SU-DHL-6 (cell line): ENCODE data around the gene PAFAH1B1.

Experiments used
- H2AFZ ChIP-seq: fragments of 200-600 bp; sonication (generic); 2 replicates; pipeline ENCODE4 v1.6.1; 2014; ENCODE audit warnings: low read depth, mild to moderate bottlenecking, moderate library complexity, mixed read lengths, antibody characterized with exemption, low read length; ENCODE audit not compliant: severe bottlenecking
- H3F3A ChIP-seq: fragments of 200-600 bp; shearing (Covaris generic); 2 replicates; pipeline ENCODE4 v1.6.0; 2016; ENCODE audit warnings: antibody characterized with exemption, mild to moderate bottlenecking; ENCODE audit not compliant: insufficient read depth
- H3K27ac ChIP-seq: fragments of 200-600 bp; sonication (generic); 2 replicates; pipeline ENCODE4 v1.5.1; 2016; ENCODE audit warnings: low read depth, mild to moderate bottlenecking, low read length, moderate library complexity, mixed read lengths
- H3K27me3 ChIP-seq: fragments of 200-600 bp; sonication (generic), shearing (Covaris generic); 2 replicates; pipeline ENCODE4 v1.6.0; 2014; ENCODE audit warnings: mild to moderate bottlenecking, low read length
- H3K36me3 ChIP-seq: fragments of 200-600 bp; sonication (generic); 2 replicates; pipeline ENCODE4 v1.6.1; 2014; ENCODE audit warnings: mild to moderate bottlenecking, low read length, mixed read lengths
- H3K4me2 ChIP-seq: fragments of 300-600, 200-600 bp; shearing (Covaris generic), sonication (generic); 2 replicates; pipeline ENCODE4 v1.6.0; 2014; ENCODE audit warnings: low read length, low read depth, mild to moderate bottlenecking; ENCODE audit not compliant: poor library complexity, severe bottlenecking
- H3K4me3 ChIP-seq: fragments of 200-600 bp; sonication (generic); 2 replicates; pipeline ENCODE4 v1.5.1; 2014; ENCODE audit warnings: antibody characterized with exemption, low read length, mild to moderate bottlenecking, mixed read lengths; ENCODE audit not compliant: insufficient read depth, poor library complexity, severe bottlenecking
- H3K79me2 ChIP-seq: fragments of 200-600 bp; sonication (generic); 2 replicates; pipeline ENCODE4 v1.6.1; 2014; ENCODE audit warnings: mild to moderate bottlenecking, low read length, moderate library complexity; ENCODE audit not compliant: insufficient read depth
- H3K9ac ChIP-seq: fragments of 200-600 bp; sonication (generic); 2 replicates; pipeline ENCODE4 v1.7.0; 2014; ENCODE audit warnings: mild to moderate bottlenecking, low read length
- H3K9me2 ChIP-seq: fragments of 200-600 bp; sonication (generic); replicated peaks from 2 replicates; pipeline ENCODE4 v1.6.1; 2014; ENCODE audit warnings: low read length; ENCODE audit not compliant: insufficient read depth
- H3K9me3 ChIP-seq: fragments of 200-600 bp; sonication (generic); 2 replicates; pipeline ENCODE4 v1.6.1; 2014; ENCODE audit warnings: low read length, mixed read lengths; ENCODE audit not compliant: insufficient read depth
- H4K20me1 ChIP-seq: fragments of 200-600 bp; sonication (generic); 2 replicates; pipeline ENCODE4 v1.6.1; 2014; ENCODE audit warnings: low read depth, mild to moderate bottlenecking, antibody characterized with exemption, low read length, moderate library complexity, mixed read lengths
- EZH2phosphoT487 ChIP-seq: fragments of 200-600 bp; sonication (generic), shearing (Covaris generic); conservative IDR thresholded peaks from 2 replicates; pipeline ENCODE4 v1.6.1; 2018; ENCODE audit warnings: mild to moderate bottlenecking, antibody characterized with exemption, low read length, moderate library complexity, mixed read lengths
- TF ChIP-seq, protein P1 (sequence below): fragments of 200-600 bp; sonication (generic); IDR thresholded peaks from one replicate; pipeline ENCODE4 v1.5.1; 2017; ENCODE audit warnings: antibody characterized with exemption, mild to moderate bottlenecking, low read length, moderate library complexity; ENCODE audit not compliant: insufficient read depth, poor library complexity, severe bottlenecking

PAFAH1B1 gene

GRCh38 chr17:2602597-2603017, 9.2 kb downstream of the PAFAH1B1 start:
- TF ChIP-seq EZH2phosphoT487: no peak
- TF ChIP-seq, protein P1, sequence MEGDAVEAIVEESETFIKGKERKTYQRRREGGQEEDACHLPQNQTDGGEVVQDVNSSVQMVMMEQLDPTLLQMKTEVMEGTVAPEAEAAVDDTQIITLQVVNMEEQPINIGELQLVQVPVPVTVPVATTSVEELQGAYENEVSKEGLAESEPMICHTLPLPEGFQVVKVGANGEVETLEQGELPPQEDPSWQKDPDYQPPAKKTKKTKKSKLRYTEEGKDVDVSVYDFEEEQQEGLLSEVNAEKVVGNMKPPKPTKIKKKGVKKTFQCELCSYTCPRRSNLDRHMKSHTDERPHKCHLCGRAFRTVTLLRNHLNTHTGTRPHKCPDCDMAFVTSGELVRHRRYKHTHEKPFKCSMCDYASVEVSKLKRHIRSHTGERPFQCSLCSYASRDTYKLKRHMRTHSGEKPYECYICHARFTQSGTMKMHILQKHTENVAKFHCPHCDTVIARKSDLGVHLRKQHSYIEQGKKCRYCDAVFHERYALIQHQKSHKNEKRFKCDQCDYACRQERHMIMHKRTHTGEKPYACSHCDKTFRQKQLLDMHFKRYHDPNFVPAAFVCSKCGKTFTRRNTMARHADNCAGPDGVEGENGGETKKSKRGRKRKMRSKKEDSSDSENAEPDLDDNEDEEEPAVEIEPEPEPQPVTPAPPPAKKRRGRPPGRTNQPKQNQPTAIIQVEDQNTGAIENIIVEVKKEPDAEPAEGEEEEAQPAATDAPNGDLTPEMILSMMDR: no peak
- H3K9me2 ChIP-seq: no peaks in the 10 kb centered on the region
- H3K4me3 ChIP-seq: no peak overlapping the region
- no peaks in the 10 kb centered on the region for H3K27me3 ChIP-seq
- no peak overlapping the region for H3K27ac ChIP-seq
- no peak overlapping the region for H3K9ac ChIP-seq
- peaks cover 4% of the 10 kb centered on the region; the same call in 1 of the 2 replicates for H3K36me3 ChIP-seq
- H3K4me2 ChIP-seq: no peak overlapping the region
- no peak overlapping the region for H2AFZ ChIP-seq
- H4K20me1 ChIP-seq: peaks cover 44% of the 10 kb centered on the region
- peaks cover 100% of the 10 kb centered on the region for H3K79me2 ChIP-seq
- H3F3A ChIP-seq: peaks cover 12% of the 10 kb centered on the region; the same call in 1 of the 2 replicates
- H3K9me3 ChIP-seq: no peaks in the 10 kb centered on the region

DNA sequence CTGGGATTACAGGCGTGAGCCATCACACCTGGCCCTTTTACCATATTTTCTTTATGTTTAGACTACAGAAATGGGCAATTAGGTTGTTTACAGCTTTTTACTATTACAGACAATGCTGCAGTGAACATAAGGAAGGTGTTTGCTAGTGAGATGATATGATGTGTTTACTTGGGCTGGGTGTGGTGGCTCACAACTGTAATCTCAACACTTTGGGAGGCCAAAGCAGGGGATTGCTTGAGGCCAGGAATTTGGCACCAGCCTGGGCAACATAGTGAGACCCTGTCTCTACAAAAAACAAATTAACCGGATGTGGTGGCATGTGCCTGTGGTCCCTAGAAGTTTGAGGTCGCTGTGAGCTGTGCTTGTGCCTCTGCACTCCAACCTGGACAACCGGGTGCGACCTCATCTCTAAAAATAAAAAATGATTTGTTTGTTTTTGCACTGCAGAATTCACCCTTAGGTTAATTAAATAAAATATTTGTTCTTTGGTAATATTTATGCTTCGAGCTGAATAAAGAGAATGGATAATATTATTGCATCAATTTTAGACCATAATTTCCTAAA, 15.0 kb downstream of the PAFAH1B1 start:
- Histone ChIP-seq H3K27ac (no peak overlapping the region), H2AFZ (no peak overlapping the region), H3K4me2 (no peak overlapping the region), H3K27me3 (no peaks in the 10 kb centered on the region), H3F3A (peaks cover 9% of the 10 kb centered on the region; the same call in 1 of the 2 replicates), H3K9ac (no peak overlapping the region), H4K20me1 (peaks cover 60% of the 10 kb centered on the region), H3K79me2 (peaks cover 100% of the 10 kb centered on the region), H3K36me3 (0 out of 2 replicates have a peak, but pooled peaks cover 4% of the 10 kb centered on the region), H3K9me2 (no peaks in the 10 kb centered on the region), H3K9me3 (no peaks in the 10 kb centered on the region), H3K4me3 (no peak overlapping the region)
- TF ChIP-seq, protein P1: no peak
- no peak for TF ChIP-seq EZH2phosphoT487

GRCh38 chr17:2609091-2609490, 15.6 kb downstream of the PAFAH1B1 start:
- H4K20me1 ChIP-seq: peaks cover 61% of the 10 kb centered on the region
- no peak overlapping the region for H3K27ac ChIP-seq

More at GRCh38 chr17:2609091-2609490, 15.6 kb downstream of the PAFAH1B1 start:
- Histone ChIP-seq H2AFZ (no peak overlapping the region), H3K9me3 (no peaks in the 10 kb centered on the region), H3K4me3 (no peak overlapping the region), H3K9me2 (no peaks in the 10 kb centered on the region), H3K9ac (no peak overlapping the region), H3K27me3 (no peaks in the 10 kb centered on the region), H3F3A (peaks cover 9% of the 10 kb centered on the region; the same call in 1 of the 2 replicates), H3K36me3 (0 out of 2 replicates have a peak, but pooled peaks cover 4% of the 10 kb centered on the region), H3K79me2 (peaks cover 100% of the 10 kb centered on the region), H3K4me2 (no peak overlapping the region)
- no peak for TF ChIP-seq EZH2phosphoT487
- TF ChIP-seq, protein P1: no peak
